ENCODE data around the gene ADCY3. TPM values are rescaled to one million over a fixed set of nuclear protein-coding genes. Genes with fewer than 3 reads are reported as not detected.

The ADCY3 gene
- total and polyA plus RNA-seq, 12 donors, result 8.0 to 72.0 (median 35.1) TPM

DNA sequence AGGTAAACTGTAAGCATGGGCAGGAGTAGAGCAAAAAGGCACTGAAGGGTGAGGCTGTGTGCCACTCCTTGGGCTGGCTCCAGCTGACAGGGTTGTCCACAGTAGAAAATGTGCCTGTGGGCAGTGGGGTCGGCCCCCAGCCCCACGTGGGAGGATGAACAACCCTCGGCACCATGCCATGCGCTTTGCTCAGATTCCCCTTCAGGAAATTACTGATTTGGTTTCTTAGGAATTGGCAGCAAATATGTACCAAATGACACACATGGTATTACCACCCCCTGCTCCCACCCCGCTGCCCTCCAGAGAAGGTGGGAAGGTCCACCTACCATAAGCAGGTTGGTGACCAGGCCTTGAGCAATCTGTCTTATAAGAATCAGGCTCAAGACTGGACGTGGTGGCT is 13.6 kb downstream of the ADCY3 start:
- WGBS, 4 donors, result 92 to 96% (median 95%) methylated on average over 6 of the region's 6 CpGs
- intact Hi-C loops (cut with DNase I), result no loop called here
- DNase-seq, result no peak

DNA sequence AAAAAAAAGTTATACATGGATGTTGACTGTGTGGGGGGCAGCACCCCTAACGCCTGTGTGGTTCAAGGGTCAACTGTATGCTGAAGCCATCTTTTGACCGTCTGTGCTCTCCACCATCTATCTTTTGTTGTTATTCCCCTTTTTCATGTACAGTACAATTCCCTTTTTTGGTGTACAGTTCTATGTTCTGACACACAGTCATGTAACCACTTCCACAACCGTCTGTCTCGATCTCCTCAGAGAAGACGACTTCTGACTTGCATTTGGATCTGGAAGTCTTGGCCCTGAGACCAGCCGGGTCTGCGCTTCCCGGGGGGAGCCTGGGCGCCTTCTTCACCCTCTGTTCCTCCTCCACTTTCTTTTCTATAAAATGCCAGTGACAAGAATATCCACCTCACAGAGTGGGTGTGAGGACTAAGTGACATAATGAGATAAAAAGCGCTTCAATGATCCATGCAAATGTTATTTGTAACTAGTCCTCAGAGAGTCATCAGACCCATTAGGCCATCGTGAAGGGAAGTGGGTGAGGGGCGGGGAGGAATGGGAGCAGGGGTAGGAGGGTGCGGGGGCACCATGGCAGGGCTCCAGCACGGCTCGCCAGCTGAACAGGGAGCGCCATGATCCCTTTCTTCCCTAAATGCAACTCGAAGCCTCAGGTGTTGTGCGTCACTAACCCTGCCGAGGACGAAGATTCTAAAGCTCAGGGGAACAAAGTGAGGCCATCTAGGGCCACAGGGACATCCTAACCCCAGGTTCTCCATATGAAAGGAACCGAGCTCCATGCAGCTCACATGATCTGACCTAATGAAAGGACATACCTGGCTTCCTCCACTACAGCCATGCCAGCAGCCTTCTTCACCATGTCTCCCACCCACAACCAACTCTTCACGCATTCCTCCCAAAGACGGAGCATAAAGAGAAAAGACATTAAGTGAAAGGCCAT is 16.6 kb downstream of the ADCY3 start:
- no peaks in the 10 kb centered on the region for H3K36me3 ChIP-seq (replicated peaks in 1 of 2)
- H3K27ac ChIP-seq, result no peak overlapping the region
- 87 to 94% (median 90%) methylated on average over 23 of the region's 23 CpGs for WGBS, 4 donors
- no peak for TF ChIP-seq POLR2A (IDR thresholded peaks at IDR 0.05)
- TF ChIP-seq, protein P1, sequence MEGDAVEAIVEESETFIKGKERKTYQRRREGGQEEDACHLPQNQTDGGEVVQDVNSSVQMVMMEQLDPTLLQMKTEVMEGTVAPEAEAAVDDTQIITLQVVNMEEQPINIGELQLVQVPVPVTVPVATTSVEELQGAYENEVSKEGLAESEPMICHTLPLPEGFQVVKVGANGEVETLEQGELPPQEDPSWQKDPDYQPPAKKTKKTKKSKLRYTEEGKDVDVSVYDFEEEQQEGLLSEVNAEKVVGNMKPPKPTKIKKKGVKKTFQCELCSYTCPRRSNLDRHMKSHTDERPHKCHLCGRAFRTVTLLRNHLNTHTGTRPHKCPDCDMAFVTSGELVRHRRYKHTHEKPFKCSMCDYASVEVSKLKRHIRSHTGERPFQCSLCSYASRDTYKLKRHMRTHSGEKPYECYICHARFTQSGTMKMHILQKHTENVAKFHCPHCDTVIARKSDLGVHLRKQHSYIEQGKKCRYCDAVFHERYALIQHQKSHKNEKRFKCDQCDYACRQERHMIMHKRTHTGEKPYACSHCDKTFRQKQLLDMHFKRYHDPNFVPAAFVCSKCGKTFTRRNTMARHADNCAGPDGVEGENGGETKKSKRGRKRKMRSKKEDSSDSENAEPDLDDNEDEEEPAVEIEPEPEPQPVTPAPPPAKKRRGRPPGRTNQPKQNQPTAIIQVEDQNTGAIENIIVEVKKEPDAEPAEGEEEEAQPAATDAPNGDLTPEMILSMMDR (IDR thresholded peaks at IDR 0.05), result no peak
- no peaks in the 10 kb centered on the region for H3K27me3 ChIP-seq
- H3K4me1 ChIP-seq (replicated peaks in 1 of 2), result no peaks in the 10 kb centered on the region
- H3K9me3 ChIP-seq (replicated peaks in 1 of 3), result no peaks in the 10 kb centered on the region
- intact Hi-C loops (cut with DNase I), result no loop called here
- DNase-seq, result no peak
- no peak overlapping the region for H3K4me3 ChIP-seq

More for the DNA sequence above, 13.6 kb downstream of the ADCY3 start:
- Histone ChIP-seq H3K9me3 (replicated peaks in 1 of 3) (no peaks in the 10 kb centered on the region), H3K36me3 (replicated peaks in 1 of 2) (no peaks in the 10 kb centered on the region), H3K4me1 (replicated peaks in 1 of 2) (no peaks in the 10 kb centered on the region), H3K27me3 (no peaks in the 10 kb centered on the region), H3K4me3 (no peak overlapping the region), H3K27ac (no peak overlapping the region)
- TF ChIP-seq POLR2A (IDR thresholded peaks at IDR 0.05), result no peak
- TF ChIP-seq, protein P1 (IDR thresholded peaks at IDR 0.05), result no peak

DNA sequence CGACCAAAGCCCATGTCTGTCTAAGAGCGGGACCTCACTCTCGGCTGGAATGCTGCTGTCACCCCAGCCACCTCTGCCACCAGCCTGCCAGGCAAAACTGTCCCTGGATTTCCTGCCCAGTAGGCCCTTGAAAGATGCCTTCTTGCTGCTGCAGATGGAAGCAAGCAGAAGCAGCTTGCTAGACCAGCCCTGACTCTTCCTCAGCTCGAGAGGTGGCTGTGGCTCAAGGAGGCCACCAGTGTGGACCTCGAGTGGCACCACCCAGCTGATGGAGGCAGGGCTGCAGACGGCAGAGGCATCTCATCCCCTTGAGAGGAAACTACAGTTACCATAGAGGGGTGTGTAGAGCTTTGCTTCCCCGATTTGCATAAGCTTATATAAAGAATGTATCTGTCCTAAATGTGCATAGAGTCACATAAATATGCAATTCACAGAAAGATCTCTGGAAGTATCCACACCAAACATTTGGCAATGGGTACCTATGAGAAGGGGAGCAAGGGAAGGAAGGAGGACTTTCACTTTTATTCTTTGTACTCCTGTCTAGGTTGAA is 20.6 kb downstream of the ADCY3 start:
- no peak for DNase-seq
- H3K27me3 ChIP-seq, result no peaks in the 10 kb centered on the region
- no peak for TF ChIP-seq POLR2A (IDR thresholded peaks at IDR 0.05)
- TF ChIP-seq, protein P1 (IDR thresholded peaks at IDR 0.05), result no peak
- intact Hi-C loops (cut with DNase I), result no loop called here
- H3K9me3 ChIP-seq (replicated peaks in 1 of 3), result peaks cover 0 to 14% (median 4%) of the 10 kb centered on the region in 3 donors
- WGBS, 4 donors, result 78 to 90% (median 86%) methylated on average over 4 to 7 of the region's 7 CpGs
- H3K4me1 ChIP-seq (replicated peaks in 1 of 2), result no peaks in the 10 kb centered on the region
- no peak overlapping the region for H3K27ac ChIP-seq
- no peaks in the 10 kb centered on the region for H3K36me3 ChIP-seq (replicated peaks in 1 of 2)
- no peak overlapping the region for H3K4me3 ChIP-seq

Measured in adrenal gland (tissue), 12 donors.